K562 (cell line): ENCODE results near the gene DGCR8. TPM values are rescaled to one million over a fixed set of nuclear protein-coding genes. Genes with fewer than 3 reads are reported as not detected.

Experiments used
- CEBPB ChIP-seq: fragments of 450-650 bp; IDR thresholded peaks from 2 replicates; pipeline ENCODE4 v1.6.1; 2016; ENCODE audit warnings: missing genetic modification characterization, missing compliant biosample characterization
- ETV1 ChIP-seq: fragments of 450-650 bp; conservative IDR thresholded peaks from 2 replicates; pipeline ENCODE4 v1.6.1; 2016; ENCODE audit warnings: missing genetic modification characterization, control low read depth, low read depth, missing compliant biosample characterization
- MCM3 ChIP-seq: fragments of 450-650 bp; IDR thresholded peaks from 2 replicates; pipeline ENCODE4 v1.6.1; 2016
- MED1 ChIP-seq: sonication (generic); formaldehyde crosslinking; IDR thresholded peaks from 2 replicates; pipeline ENCODE4 v1.8.1; 2023; ENCODE audit warnings: missing genetic modification reagents, borderline replicate concordance
- NCOA4 ChIP-seq: fragments of 450-650 bp; IDR thresholded peaks from 2 replicates; pipeline ENCODE4 v1.6.1; 2018; ENCODE audit warnings: mild to moderate bottlenecking; ENCODE audit not compliant: partially characterized antibody
- NR2C2 ChIP-seq, 2 experiments: fragments of 200-800 bp in 1 of 2; sonication (Bioruptor generic) in 1 of 2; sonication (generic) in 1 of 2; formaldehyde crosslinking in 1 of 2; IDR thresholded peaks; 2 replicates each; pipeline versions ENCODE4 v1.6.1 to v1.8.0; 2016 to 2022; ENCODE audit warnings: mild to moderate bottlenecking in 1 of 2, missing compliant biosample characterization in 1 of 2, missing genetic modification characterization in 1 of 2, missing genetic modification reagents in 1 of 2
- RBBP5 ChIP-seq: fragments of 200-600 bp; sonication (generic); IDR thresholded peaks from 2 replicates; pipeline ENCODE4 v1.6.1; 2012; ENCODE audit warnings: borderline replicate concordance, mild to moderate bottlenecking, low read length, control low read depth, inconsistent platforms; ENCODE audit not compliant: insufficient read depth, poor library complexity, severe bottlenecking
- SMARCC2 ChIP-seq: fragments of 450-650 bp; IDR thresholded peaks from 2 replicates; pipeline ENCODE4 v1.6.1; 2017; ENCODE audit warnings: antibody characterized with exemption, moderate library complexity, mild to moderate bottlenecking, low read depth
- SREBF1 ChIP-seq: fragments of 150-350 bp; IDR thresholded peaks from 2 replicates; pipeline ENCODE4 v1.6.1; 2014; ENCODE audit warnings: antibody characterized with exemption, low read depth, low read length, borderline replicate concordance
- SREBF2 ChIP-seq: sonication (generic); formaldehyde crosslinking; IDR thresholded peaks from 2 replicates; pipeline ENCODE4 v1.4.0; 2020; ENCODE audit warnings: mild to moderate bottlenecking, missing genetic modification reagents
- SRSF3 ChIP-seq: fragments of 200-400 bp; formaldehyde crosslinking; IDR thresholded peaks from 2 replicates; pipeline ENCODE4 v1.6.1; 2016; ENCODE audit warnings: mild to moderate bottlenecking, low read length, moderate library complexity; ENCODE audit not compliant: insufficient read depth
- TGIF2 ChIP-seq: sonication (generic); formaldehyde crosslinking; IDR thresholded peaks from 2 replicates; pipeline ENCODE4 v1.8.1; 2022; ENCODE audit warnings: mild to moderate bottlenecking, missing genetic modification reagents, moderate library complexity
- THAP7 ChIP-seq: fragments of 250-450 bp; sonication (Bioruptor Pico); IDR thresholded peaks from 2 replicates; pipeline ENCODE4 v1.5.0; 2021
- THRA ChIP-seq: fragments of 450-650 bp; IDR thresholded peaks from 2 replicates; pipeline ENCODE4 v1.6.1; 2017; ENCODE audit warnings: mild to moderate bottlenecking, moderate library complexity
- TRIM25 ChIP-seq: fragments of 450-650 bp; IDR thresholded peaks from 2 replicates; pipeline ENCODE4 v1.7.0; 2016; ENCODE audit warnings: borderline replicate concordance
- ZBTB9 ChIP-seq: fragments of 450-650 bp; formaldehyde crosslinking; IDR thresholded peaks from 2 replicates; pipeline ENCODE4 v1.4.0; 2020; ENCODE audit warnings: mild to moderate bottlenecking, moderate library complexity
- ZNF134 ChIP-seq: fragments of 250-450 bp; sonication (Bioruptor Pico); conservative IDR thresholded peaks from 2 replicates; pipeline ENCODE4 v1.4.0; 2020
- ZNF174 ChIP-seq: fragments of 250-450 bp; sonication (Bioruptor Pico); IDR thresholded peaks from 2 replicates; pipeline ENCODE4 v1.4.0; 2020; ENCODE audit warnings: mild to moderate bottlenecking
- ZNF232 ChIP-seq: sonication (generic); formaldehyde crosslinking; IDR thresholded peaks from 2 replicates; pipeline ENCODE4 v1.8.0; 2022; ENCODE audit warnings: mild to moderate bottlenecking, missing genetic modification reagents
- ZNF316 ChIP-seq: fragments of 450-650 bp; IDR thresholded peaks from 2 replicates; pipeline ENCODE4 v1.6.1; 2016
- ZNF449 ChIP-seq: fragments of 250-450 bp; sonication (Bioruptor Pico); IDR thresholded peaks from 2 replicates; pipeline ENCODE4 v1.8.0; 2022; ENCODE audit warnings: moderate library complexity, mild to moderate bottlenecking, inconsistent platforms
- polyA plus RNA-seq, 8 experiments: library from polyadenylated mRNA; depleted of rRNA in 4 of 8; stranded (reverse) in 5 of 8; unstranded in 3 of 8; fragments of >200 nt; fragmentation: Nextera tagmentation in 2 of 8; fragmentation: Illumina TruSeq in 1 of 8; extraction: Ambion mirVana in 2 of 8; extraction: Trizol in 1 of 8; gene quantifications; 2 replicates each; pipeline versions ENCODE4 v1.2.1 to v1.2.3, GENCODE V29; 2011 to 2014; ENCODE audit warnings: inconsistent platforms in 1 of 8, missing spikeins in 1 of 8
- total RNA-seq, 7 experiments: library from RNA; depleted of rRNA in 6 of 7; stranded (reverse); fragments of >200 nt in 6 of 7; fragmentation: Illumina TruSeq in 2 of 7; extraction: Trizol in 2 of 7; gene quantifications; 2 replicates each; pipeline versions ENCODE4 v1.2.1 to v1.2.3, GENCODE V29; 2011 to 2021; ENCODE audit warnings: low replicate concordance in 1 of 7

DGCR8 gene
- total and polyA plus RNA-seq, 9 of the 15 experiments (the other 6 are each of a cell fraction or from before 2014, with no cell fraction given): 5.9 to 144 (median 80.1) TPM

GRCh38 chr22:20116951-20117632 lies 37.1 kb downstream of the DGCR8 start, which contains the start of gene TRMT2A (continued):
- TF ChIP-seq MCM3 (no peak), RBBP5 (peak; percentile 98), THAP7 (CRISPR knock-in tag) (no peak), ZNF449 (CRISPR knock-in tag) (no peak), THRA (no peak), ZNF134 (CRISPR knock-in tag) (peak; percentile 47; the same call in 1 of the 2 replicates), NR2C2 (CRISPR knock-in tag; IDR thresholded peaks at IDR 0.05) (no peak), NR2C2 (tag; IDR thresholded peaks at IDR 0.05) (no peak), SREBF1 (peak; percentile 86), SREBF2 (CRISPR knock-in tag) (no peak), TGIF2 (CRISPR knock-in tag) (no peak), ZBTB9 (peak; percentile 98), ZNF232 (CRISPR knock-in tag) (no peak), ETV1 (tag) (peak; percentile 91), SMARCC2 (no peak; the same call in 1 of the 2 replicates), MED1 (no peak), TRIM25 (no peak), NCOA4 (no peak), ZNF316 (peak; percentile 53; the same call in 1 of the 2 replicates), ZNF174 (0 out of 2 replicates have a peak, but pooled peaks have one; percentile 6), CEBPB (tag) (no peak), SRSF3 (no peak)
